HG03460 (cell line): ENCODE data around the gene SKIDA1.

Experiments used
- ATAC-seq: cut with Tn5 transposase; IDR thresholded peaks from one replicate; pipeline ENCODE4 v1.9.1; 2021; ENCODE audit not compliant: unreplicated experiment

SKIDA1 gene

GRCh38 chr10:21529032-21529910 lies 3.8 kb upstream of the SKIDA1 start:
- no peak for ATAC-seq

GRCh38 chr10:21528236-21529031 lies 3.0 kb upstream of the SKIDA1 start:
- ATAC-seq, result no peak

GRCh38 chr10:21527598-21528235 lies 2.2 kb upstream of the SKIDA1 start:
- ATAC-seq, result no peak

- ATAC-seq, result no peak
Observed at GRCh38 chr10:21526860-21527597, 1.5 kb upstream of the SKIDA1 start.

- peak; percentile 37 for ATAC-seq
Observed at GRCh38 chr10:21526188-21526859, 842 bp upstream of the SKIDA1 start.

- ATAC-seq, result no peak
Observed at GRCh38 chr10:21524526-21525366, 736 bp downstream of the SKIDA1 start.

- no peak for ATAC-seq
Observed at GRCh38 chr10:21524131-21524525, 1.4 kb downstream of the SKIDA1 start.

GRCh38 chr10:21523557-21524008 lies 1.9 kb downstream of the SKIDA1 start:
- ATAC-seq, result no peak

GRCh38 chr10:21522631-21523406 lies 2.7 kb downstream of the SKIDA1 start:
- no peak for ATAC-seq

- no peak for ATAC-seq
Observed at GRCh38 chr10:21521751-21522533, 3.5 kb downstream of the SKIDA1 start.

- no peak for ATAC-seq
Observed at GRCh38 chr10:21520949-21521348, 4.5 kb downstream of the SKIDA1 start.

GRCh38 chr10:21520509-21520908 lies 5.0 kb downstream of the SKIDA1 start:
- no peak for ATAC-seq

- no peak for ATAC-seq
Observed at GRCh38 chr10:21519941-21520436, 5.5 kb downstream of the SKIDA1 start.

GRCh38 chr10:21519397-21519933 lies 6.0 kb downstream of the SKIDA1 start:
- ATAC-seq, result no peak

- no peak for ATAC-seq
Observed at GRCh38 chr10:21518641-21519396, 6.7 kb downstream of the SKIDA1 start.

- ATAC-seq, result no peak
Observed at GRCh38 chr10:21518149-21518640, 7.3 kb downstream of the SKIDA1 start.
